ENCODE measurements around the gene SLC8A3.

Gene SLC8A3

GRCh38 chr14:70057519-70058136 is 131.1 kb downstream of the SLC8A3 start:
- no peak for TF ChIP-seq CTCF (IDR thresholded peaks at IDR 0.05; ENCODE audit: insufficient read depth, low read depth, low read length, missing control alignments)
- no peak for DNase-seq (ENCODE audit: low read depth)
- H3K4me3 ChIP-seq (ENCODE audit: low read length) = no peak overlapping the region

- DNase-seq (ENCODE audit: low read depth) = peak; percentile 61
- no peak for TF ChIP-seq CTCF (IDR thresholded peaks at IDR 0.05; ENCODE audit: insufficient read depth, low read depth, low read length, missing control alignments)
- no peak overlapping the region for H3K4me3 ChIP-seq (ENCODE audit: low read length)
Measured at GRCh38 chr14:70052990-70053389, 135.8 kb downstream of the SLC8A3 start.

GRCh38 chr14:70050136-70050535 is 138.6 kb downstream of the SLC8A3 start:
- H3K4me3 ChIP-seq (ENCODE audit: low read length) = no peak overlapping the region
- no peak for TF ChIP-seq CTCF (IDR thresholded peaks at IDR 0.05; ENCODE audit: insufficient read depth, low read depth, low read length, missing control alignments)
- DNase-seq (ENCODE audit: low read depth) = no peak

GRCh38 chr14:70049605-70050004 is 139.1 kb downstream of the SLC8A3 start:
- DNase-seq (ENCODE audit: low read depth) = no peak

GRCh38 chr14:70048313-70048654 is 140.5 kb downstream of the SLC8A3 start:
- no peak overlapping the region for H3K4me3 ChIP-seq (ENCODE audit: low read length)
- no peak for TF ChIP-seq CTCF (IDR thresholded peaks at IDR 0.05; ENCODE audit: insufficient read depth, low read depth, low read length, missing control alignments)
- DNase-seq (ENCODE audit: low read depth) = no peak

More at GRCh38 chr14:70049605-70050004, 139.1 kb downstream of the SLC8A3 start:
- TF ChIP-seq CTCF (IDR thresholded peaks at IDR 0.05; ENCODE audit: insufficient read depth, low read depth, low read length, missing control alignments) = no peak
- no peak overlapping the region for H3K4me3 ChIP-seq (ENCODE audit: low read length)

GRCh38 chr14:70047598-70048312 is 141.0 kb downstream of the SLC8A3 start:
- no peak for DNase-seq (ENCODE audit: low read depth)
- TF ChIP-seq CTCF (IDR thresholded peaks at IDR 0.05; ENCODE audit: insufficient read depth, low read depth, low read length, missing control alignments) = no peak
- H3K4me3 ChIP-seq (ENCODE audit: low read length) = no peak overlapping the region
